Cardiac muscle cell (in vitro differentiated cells and primary cell): ENCODE data around the gene PAK2. TPM values are rescaled to one million over a fixed set of nuclear protein-coding genes. Genes with fewer than 3 reads are reported as not detected.
"Not testable (repeated sequence)": the region's sequence is repeated elsewhere in the genome, so short reads cannot be mapped to it uniquely, and the experiment has no call there.

Experiments used
- DNase-seq, 2 donors: peaks; one replicate each; pipeline versions ENCODE4 v3.0.0 to v3.0.0-alpha.2; 2010 to 2017; ENCODE audit warnings: low read depth in 1 of 2, low spot score in 1 of 2
- H3K27ac ChIP-seq: fragments of 200-600 bp; sonication (generic); 2 replicates; pipeline ENCODE4 v1.5.1; 2016
- H3K27me3 ChIP-seq: fragments of 200-600 bp; sonication (generic); 2 replicates; pipeline ENCODE4 v1.6.0; 2016; ENCODE audit warnings: control low read depth
- H3K36me3 ChIP-seq: fragments of 200-600 bp; sonication (generic); 2 replicates; pipeline ENCODE4 v1.5.1; 2016; ENCODE audit warnings: control low read depth
- H3K4me1 ChIP-seq: fragments of 200-600 bp; sonication (generic); 2 replicates; pipeline ENCODE4 v1.8.1; 2017; ENCODE audit warnings: low read depth, mild to moderate bottlenecking, mixed run types
- H3K4me3 ChIP-seq: fragments of 200-600 bp; sonication (generic); 2 replicates; pipeline ENCODE4 v1.5.1; 2016; ENCODE audit warnings: mild to moderate bottlenecking
- H3K9me3 ChIP-seq: fragments of 200-600 bp; sonication (generic); 2 replicates; pipeline ENCODE4 v1.5.1; 2017; ENCODE audit warnings: low read depth, mild to moderate bottlenecking, control low read depth
- polyA plus RNA-seq: library from polyadenylated mRNA; unstranded; fragments of >200 nt; fragmentation: Nextera tagmentation; extraction: Ambion mirVana; gene quantifications from 2 replicates; pipeline ENCODE4 v1.2.1, GENCODE V29; 2016
- total RNA-seq: library from RNA; depleted of rRNA; stranded (reverse); fragments of >200 nt; gene quantifications from 2 replicates; pipeline ENCODE4 v1.2.3, GENCODE V29; 2016
- TF ChIP-seq, protein P1 (sequence below): IDR thresholded peaks from 2 replicates; pipeline ENCODE4 v1.5.1; 2012; ENCODE audit warnings: low read depth, mild to moderate bottlenecking, low read length

PAK2 gene
- total and polyA plus RNA-seq, 2 experiments from 2014 or later, result 18.5 to 48.6 TPM

DNA sequence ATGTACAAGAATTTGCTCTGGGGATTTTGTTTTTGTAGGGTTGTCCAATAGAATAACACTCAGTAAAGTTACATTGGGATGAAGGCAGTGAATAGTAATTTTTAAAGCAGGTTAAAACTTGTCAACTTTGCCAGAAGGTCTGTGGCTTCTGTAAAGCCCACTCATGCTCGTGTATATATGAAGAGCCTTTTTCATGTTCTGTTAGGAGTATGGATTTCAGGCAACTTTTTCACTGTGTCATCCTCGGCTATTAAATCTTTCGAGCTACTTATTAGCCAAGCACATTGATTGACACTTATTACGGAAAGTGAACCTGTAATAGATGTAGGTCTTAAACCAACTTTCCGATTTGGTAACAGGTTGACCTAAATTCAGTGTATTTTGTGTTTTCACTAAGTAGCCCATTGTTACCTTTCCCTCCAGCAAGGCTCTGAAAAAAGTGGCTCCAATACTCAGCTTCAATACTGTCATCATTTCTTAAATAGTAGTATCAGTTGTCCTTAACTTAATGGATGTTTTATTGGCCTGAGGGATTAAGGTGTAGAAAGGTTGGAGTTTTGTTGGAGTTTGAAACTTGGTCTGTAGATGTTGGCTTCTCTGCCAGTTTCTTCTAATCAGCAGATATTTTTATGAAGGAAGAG, 1.7 kb downstream of the PAK2 start:
- Histone ChIP-seq H3K4me1 (no peaks in the 10 kb centered on the region), H3K27ac (peak overlapping the region; percentile 98), H3K27me3 (no peaks in the 10 kb centered on the region), H3K36me3 (no peaks in the 10 kb centered on the region), H3K4me3 (peak overlapping the region; percentile 93), H3K9me3 (no peaks in the 10 kb centered on the region)
- TF ChIP-seq, protein P1, sequence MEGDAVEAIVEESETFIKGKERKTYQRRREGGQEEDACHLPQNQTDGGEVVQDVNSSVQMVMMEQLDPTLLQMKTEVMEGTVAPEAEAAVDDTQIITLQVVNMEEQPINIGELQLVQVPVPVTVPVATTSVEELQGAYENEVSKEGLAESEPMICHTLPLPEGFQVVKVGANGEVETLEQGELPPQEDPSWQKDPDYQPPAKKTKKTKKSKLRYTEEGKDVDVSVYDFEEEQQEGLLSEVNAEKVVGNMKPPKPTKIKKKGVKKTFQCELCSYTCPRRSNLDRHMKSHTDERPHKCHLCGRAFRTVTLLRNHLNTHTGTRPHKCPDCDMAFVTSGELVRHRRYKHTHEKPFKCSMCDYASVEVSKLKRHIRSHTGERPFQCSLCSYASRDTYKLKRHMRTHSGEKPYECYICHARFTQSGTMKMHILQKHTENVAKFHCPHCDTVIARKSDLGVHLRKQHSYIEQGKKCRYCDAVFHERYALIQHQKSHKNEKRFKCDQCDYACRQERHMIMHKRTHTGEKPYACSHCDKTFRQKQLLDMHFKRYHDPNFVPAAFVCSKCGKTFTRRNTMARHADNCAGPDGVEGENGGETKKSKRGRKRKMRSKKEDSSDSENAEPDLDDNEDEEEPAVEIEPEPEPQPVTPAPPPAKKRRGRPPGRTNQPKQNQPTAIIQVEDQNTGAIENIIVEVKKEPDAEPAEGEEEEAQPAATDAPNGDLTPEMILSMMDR, result no peak
- DNase-seq, result no peak

DNA sequence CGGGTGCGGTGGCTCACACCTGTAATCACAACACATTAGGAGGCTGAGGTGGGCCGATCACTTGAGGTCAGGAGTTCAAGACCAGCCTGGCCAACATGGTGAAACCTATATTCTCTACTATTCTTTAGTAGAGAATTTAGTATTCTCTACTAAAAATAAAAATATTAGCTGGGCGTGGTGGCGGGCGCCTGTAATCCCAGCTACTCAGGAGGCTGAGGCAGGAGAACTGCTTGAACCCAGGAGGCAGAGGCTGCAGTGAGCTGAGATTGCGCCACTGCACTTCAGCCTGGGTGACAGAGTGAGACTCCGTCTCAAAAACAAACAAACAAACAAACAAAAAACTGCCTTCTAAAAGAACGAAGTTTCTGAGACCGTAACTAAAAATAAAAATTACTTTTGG, 3.9 kb downstream of the PAK2 start:
- H3K36me3 ChIP-seq, H3K9me3 ChIP-seq, H3K4me3 ChIP-seq, H3K27me3 ChIP-seq, H3K27ac ChIP-seq, DNase-seq, H3K4me1 ChIP-seq: not testable (repeated sequence)

GRCh38 chr3:196749125-196749524, 9.5 kb downstream of the PAK2 start:
- Histone ChIP-seq H3K4me3 (no peak overlapping the region), H3K4me1 (no peaks in the 10 kb centered on the region), H3K27ac (no peak overlapping the region), H3K9me3 (no peaks in the 10 kb centered on the region), H3K36me3 (peaks cover 4% of the 10 kb centered on the region), H3K27me3 (no peaks in the 10 kb centered on the region)
- DNase-seq, result no peak
- TF ChIP-seq, protein P1, result no peak

DNA sequence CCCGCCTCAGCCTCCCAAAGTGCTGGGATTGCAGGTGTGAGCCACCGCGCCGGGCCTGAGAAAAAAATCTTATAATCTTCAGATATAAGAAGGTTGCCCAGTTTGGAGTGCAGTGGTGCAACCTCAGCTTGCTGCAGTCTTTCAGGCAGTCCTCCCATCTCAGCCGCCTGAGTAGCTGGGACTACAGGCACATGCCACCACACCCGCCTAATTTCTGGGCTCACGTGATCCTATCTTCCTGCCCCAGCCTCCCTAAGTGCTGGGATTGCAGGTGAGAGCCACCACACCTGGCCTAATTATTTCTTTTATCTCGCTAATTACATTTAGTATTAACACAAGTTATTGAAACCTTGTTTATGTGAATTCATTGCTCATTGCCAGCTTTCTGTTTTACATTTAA, 13.5 kb downstream of the PAK2 start:
- Histone ChIP-seq H3K9me3 (no peaks in the 10 kb centered on the region), H3K36me3 (peaks cover 4% of the 10 kb centered on the region), H3K27ac (no peak overlapping the region), H3K4me1 (no peaks in the 10 kb centered on the region), H3K4me3 (no peak overlapping the region), H3K27me3 (no peaks in the 10 kb centered on the region)
- DNase-seq, result no peak
- TF ChIP-seq, protein P1, result no peak

DNA sequence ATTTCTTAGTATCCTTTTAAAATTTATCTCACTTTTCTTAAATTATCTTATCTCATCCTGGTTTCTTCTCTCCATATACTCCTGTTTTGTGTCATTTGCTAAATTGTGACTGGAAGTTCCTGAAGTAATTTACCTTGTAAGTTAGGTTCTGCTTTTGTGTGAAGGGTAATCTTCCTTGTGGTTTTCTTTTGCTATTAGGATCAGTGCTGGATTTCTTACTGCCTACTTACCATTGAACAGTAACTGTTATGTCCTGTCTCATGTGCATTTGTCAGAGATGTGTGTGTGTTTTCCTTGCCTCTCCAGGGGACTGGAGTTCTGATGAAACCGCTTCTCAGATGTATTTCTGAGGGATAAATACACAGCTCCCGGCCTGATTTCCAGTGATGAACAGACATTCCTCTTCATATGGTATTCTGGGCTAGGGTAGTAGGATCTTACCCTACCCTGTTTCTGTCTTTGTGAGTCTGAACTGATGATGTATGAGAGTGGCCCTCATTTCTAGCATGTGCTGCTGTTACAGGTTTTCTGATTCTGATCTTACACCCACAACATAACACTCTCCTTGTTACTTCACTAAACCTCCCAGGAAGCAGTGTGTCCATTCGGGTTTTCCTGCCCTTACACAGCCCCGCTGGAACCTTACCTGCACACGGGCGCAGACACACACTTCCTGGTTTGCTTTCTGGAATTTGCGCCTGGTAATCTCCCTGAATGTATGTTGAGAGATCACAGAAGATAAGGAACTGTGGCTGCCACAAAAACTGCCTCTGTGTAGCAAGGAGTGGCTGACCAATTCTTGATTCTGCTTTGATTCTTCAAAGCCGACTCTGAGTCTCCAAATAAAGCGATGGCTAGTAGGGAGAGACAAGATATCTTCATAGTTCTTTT, 14.7 kb downstream of the PAK2 start:
- TF ChIP-seq, protein P1, result no peak
- H3K4me1 ChIP-seq, result no peaks in the 10 kb centered on the region
- peaks cover 4% of the 10 kb centered on the region for H3K36me3 ChIP-seq
- H3K27me3 ChIP-seq, result no peaks in the 10 kb centered on the region
- DNase-seq, result peak in 1 of 2 donors; percentile 14
- H3K9me3 ChIP-seq, result no peaks in the 10 kb centered on the region
- H3K27ac ChIP-seq, result peak overlapping the region; percentile 34
- H3K4me3 ChIP-seq, result no peak overlapping the region

GRCh38 chr3:196756732-196757131, 17.1 kb downstream of the PAK2 start:
- TF ChIP-seq, protein P1, result no peak
- H3K4me3 ChIP-seq, result no peak overlapping the region
- no peaks in the 10 kb centered on the region for H3K4me1 ChIP-seq
- H3K27me3 ChIP-seq, result no peaks in the 10 kb centered on the region
- H3K9me3 ChIP-seq, result no peaks in the 10 kb centered on the region
- no peaks in the 10 kb centered on the region for H3K36me3 ChIP-seq
- H3K27ac ChIP-seq, result no peak overlapping the region
- no peak for DNase-seq
